A673 (cell line): ENCODE measurements around the gene CABLES1. TPM values are rescaled to one million over a fixed set of nuclear protein-coding genes. Genes with fewer than 3 reads are reported as not detected.

Experiments used
- BruUV-seq: library from RNA; stranded (reverse); fragments of 400-500 nt; replicated peaks from 2 replicates; lab custom pipeline; 2021; lab: Mats Ljungman, UMichigan
- CTCF ChIA-PET: fragments of 300-600 bp; sonication (Branson Sonifier 250); formaldehyde crosslinking; loops from one replicate; lab custom pipeline; 2022; ENCODE audit warnings: antibody characterized with exemption; lab: Charles Lee
- POLR2A ChIA-PET: fragments of 300-600 bp; sonication (Branson Sonifier 250); formaldehyde crosslinking; loops from one replicate; lab custom pipeline; 2022; ENCODE audit warnings: antibody characterized with exemption; ENCODE audit not compliant: low non-redundant PET; lab: Charles Lee
- DNase-seq: peaks from one replicate; pipeline ENCODE4 v3.0.0-alpha.2; 2015; ENCODE audit warnings: low spot score
- H3K27ac ChIP-seq: fragments of 200-600 bp; sonication (generic); 2 replicates; pipeline ENCODE4 v1.5.1; 2016; ENCODE audit warnings: mixed run types, low read depth, mild to moderate bottlenecking, mixed read lengths, antibody characterized with exemption, low read length; ENCODE audit not compliant: poor library complexity, severe bottlenecking
- H3K27me3 ChIP-seq: fragments of 200-600 bp; sonication (generic); replicated peaks from 2 replicates; pipeline ENCODE4 v1.6.1; 2017; ENCODE audit warnings: mixed run types, low read depth, mild to moderate bottlenecking, mixed read lengths, antibody characterized with exemption, low read length; ENCODE audit not compliant: insufficient read depth, poor library complexity
- H3K36me3 ChIP-seq: fragments of 200-600 bp; sonication (generic); 2 replicates; pipeline ENCODE4 v1.6.1; 2016; ENCODE audit warnings: mixed run types, mild to moderate bottlenecking, mixed read lengths, antibody characterized with exemption, low read length; ENCODE audit not compliant: insufficient read depth, poor library complexity, severe bottlenecking
- H3K4me1 ChIP-seq: fragments of 200-600 bp; sonication (generic); 2 replicates; pipeline ENCODE4 v1.6.1; 2017; ENCODE audit warnings: mixed run types, mild to moderate bottlenecking, mixed read lengths, antibody characterized with exemption, low read length; ENCODE audit not compliant: insufficient read depth, poor library complexity, severe bottlenecking
- H3K4me3 ChIP-seq: fragments of 200-600 bp; sonication (generic); 2 replicates; pipeline ENCODE4 v1.5.1; 2016; ENCODE audit warnings: low read depth, mixed run types, mild to moderate bottlenecking, mixed read lengths, low read length; ENCODE audit not compliant: poor library complexity, severe bottlenecking
- H3K9me3 ChIP-seq: fragments of 200-600 bp; sonication (generic); 2 replicates; pipeline ENCODE4 v1.6.1; 2016; ENCODE audit warnings: mixed run types, low read depth, mild to moderate bottlenecking, mixed read lengths, antibody characterized with exemption, low read length; ENCODE audit not compliant: poor library complexity, severe bottlenecking
- EZH2 ChIP-seq: fragments of 200-600 bp; sonication (generic); IDR thresholded peaks from 2 replicates; pipeline ENCODE4 v1.6.1; 2017; ENCODE audit warnings: borderline replicate concordance, low read depth, mild to moderate bottlenecking, mixed read lengths, antibody characterized with exemption, low read length; ENCODE audit not compliant: poor library complexity, severe bottlenecking
- intact Hi-C: fragments of 100-400 bp; cut with micrococcal nuclease; formaldehyde crosslinking; loops from one replicate; pipeline ENCODE4 v1.10.0; 2022; ENCODE audit not compliant: unreplicated experiment
- total RNA-seq: library from RNA; stranded (reverse); gene quantifications from 2 replicates; pipeline ENCODE4 v1.2.3, GENCODE V29; 2021
- TF ChIP-seq, protein P1 (sequence below): fragments of 300-800, 200-600 bp; sonication (generic); conservative IDR thresholded peaks from 2 replicates; pipeline ENCODE4 v1.5.1; 2017; ENCODE audit warnings: low read depth, mild to moderate bottlenecking, antibody characterized with exemption, low read length, moderate library complexity, mixed read lengths

CABLES1 gene
- total RNA-seq, 1 experiment from 2014 or later: 7.2 TPM

DNA sequence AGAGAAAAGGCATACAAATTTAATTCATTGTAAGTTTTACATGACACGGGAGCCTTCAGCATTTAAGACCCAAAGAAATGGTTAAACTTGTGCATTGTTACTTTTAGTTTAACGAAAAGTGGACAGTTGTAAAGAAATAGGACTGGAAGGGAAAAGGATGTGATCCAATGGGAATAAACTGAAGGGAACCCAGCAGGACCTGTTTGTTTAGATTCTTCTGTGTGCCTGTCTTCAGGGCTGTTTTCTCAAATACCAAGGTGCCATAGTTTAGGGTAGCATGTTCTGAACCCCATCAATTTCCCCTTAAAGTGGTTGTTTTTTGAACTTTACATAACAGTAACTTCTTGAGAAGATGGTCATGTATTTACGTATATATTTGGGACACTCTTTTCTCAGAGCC lies 30.3 kb upstream of the CABLES1 start:
- POLR2A ChIA-PET: interaction anchor here (0.7 kb wide), 1 partner anchor 655 kb away, joined by 14 read pairs; no protein-coding TSS in a partner anchor
- Histone ChIP-seq H3K27me3 (no peaks in the 10 kb centered on the region), H3K4me1 (peaks cover 32% of the 10 kb centered on the region), H3K36me3 (no peaks in the 10 kb centered on the region), H3K9me3 (no peaks in the 10 kb centered on the region), H3K4me3 (no peak overlapping the region), H3K27ac (no peak overlapping the region)
- intact Hi-C loops: no loop called here
- TF ChIP-seq, protein P1, sequence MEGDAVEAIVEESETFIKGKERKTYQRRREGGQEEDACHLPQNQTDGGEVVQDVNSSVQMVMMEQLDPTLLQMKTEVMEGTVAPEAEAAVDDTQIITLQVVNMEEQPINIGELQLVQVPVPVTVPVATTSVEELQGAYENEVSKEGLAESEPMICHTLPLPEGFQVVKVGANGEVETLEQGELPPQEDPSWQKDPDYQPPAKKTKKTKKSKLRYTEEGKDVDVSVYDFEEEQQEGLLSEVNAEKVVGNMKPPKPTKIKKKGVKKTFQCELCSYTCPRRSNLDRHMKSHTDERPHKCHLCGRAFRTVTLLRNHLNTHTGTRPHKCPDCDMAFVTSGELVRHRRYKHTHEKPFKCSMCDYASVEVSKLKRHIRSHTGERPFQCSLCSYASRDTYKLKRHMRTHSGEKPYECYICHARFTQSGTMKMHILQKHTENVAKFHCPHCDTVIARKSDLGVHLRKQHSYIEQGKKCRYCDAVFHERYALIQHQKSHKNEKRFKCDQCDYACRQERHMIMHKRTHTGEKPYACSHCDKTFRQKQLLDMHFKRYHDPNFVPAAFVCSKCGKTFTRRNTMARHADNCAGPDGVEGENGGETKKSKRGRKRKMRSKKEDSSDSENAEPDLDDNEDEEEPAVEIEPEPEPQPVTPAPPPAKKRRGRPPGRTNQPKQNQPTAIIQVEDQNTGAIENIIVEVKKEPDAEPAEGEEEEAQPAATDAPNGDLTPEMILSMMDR: no peak
- no peak for TF ChIP-seq EZH2
- no peak for DNase-seq
- BruUV-seq: no TSS peak
- CTCF ChIA-PET: no interaction called here

DNA sequence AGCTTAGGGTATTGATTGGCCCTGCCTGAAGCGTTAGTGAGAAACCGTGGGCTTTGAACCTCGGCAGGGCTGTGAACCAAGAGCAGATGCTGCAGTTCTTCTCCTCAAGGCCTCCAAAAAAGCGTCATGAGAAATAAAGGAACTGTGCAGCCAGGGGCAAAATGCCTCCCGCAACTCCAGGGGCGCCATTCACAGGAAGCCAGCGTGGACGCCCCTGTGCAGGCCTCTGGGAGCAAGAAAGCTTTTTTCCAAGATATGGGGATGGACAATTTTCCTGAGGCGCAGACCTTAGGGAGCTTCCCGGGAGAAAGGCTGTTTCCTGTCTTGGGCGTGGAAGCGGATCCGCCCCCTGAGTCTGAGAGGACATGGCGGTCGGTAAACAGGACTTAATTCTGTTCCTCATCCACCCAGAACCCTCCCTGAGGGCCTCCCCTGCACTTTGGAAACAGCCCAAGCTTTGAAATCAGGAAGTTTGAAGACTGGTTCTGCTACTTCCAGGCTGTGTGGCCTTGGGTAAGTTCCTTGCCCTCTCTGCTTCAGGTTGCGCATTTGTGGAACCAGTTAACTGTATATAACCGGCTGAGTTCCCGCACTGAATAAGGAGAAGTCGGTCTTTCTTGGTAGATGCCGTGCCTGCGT lies 29.6 kb upstream of the CABLES1 start:
- POLR2A ChIA-PET: no interaction called here
- no TSS peak for BruUV-seq

DNA sequence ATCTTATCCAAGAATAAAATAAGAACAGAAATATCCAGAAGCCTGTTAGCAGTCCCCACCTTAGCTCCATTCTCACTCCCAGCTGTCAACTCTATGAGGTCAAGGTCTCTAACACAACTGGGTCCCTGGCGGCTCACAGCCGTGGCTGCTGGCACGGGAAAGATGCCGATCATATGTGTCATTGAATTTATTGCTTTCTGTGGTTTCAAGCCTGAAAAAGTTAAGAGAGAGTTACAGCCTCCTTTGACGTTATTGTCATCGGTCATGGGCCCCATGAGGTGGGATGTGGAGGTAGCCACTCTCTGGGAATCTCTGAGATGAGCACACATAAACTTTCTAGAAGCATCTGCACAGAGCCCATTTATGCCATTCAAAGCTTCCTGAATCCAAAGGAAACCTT lies 28.7 kb upstream of the CABLES1 start:
- H3K9me3 ChIP-seq: no peaks in the 10 kb centered on the region

More for the DNA sequence above, 29.6 kb upstream of the CABLES1 start:
- Histone ChIP-seq H3K4me3 (no peak overlapping the region), H3K27ac (peak overlapping the region; percentile 63), H3K4me1 (peaks cover 32% of the 10 kb centered on the region), H3K36me3 (no peaks in the 10 kb centered on the region), H3K27me3 (no peaks in the 10 kb centered on the region), H3K9me3 (no peaks in the 10 kb centered on the region)
- CTCF ChIA-PET: interaction anchor here (0.5 kb wide), 1 partner anchor 14 kb away, joined by 4 read pairs; no protein-coding TSS in a partner anchor
- TF ChIP-seq, protein P1: no peak
- no peak for TF ChIP-seq EZH2
- no peak for DNase-seq
- intact Hi-C loops: no loop called here

More for the DNA sequence above, 28.7 kb upstream of the CABLES1 start:
- no peak for TF ChIP-seq EZH2
- TF ChIP-seq, protein P1: no peak
- intact Hi-C loops: no loop called here
- BruUV-seq: no TSS peak
- peak overlapping the region; percentile 63 for H3K27ac ChIP-seq
- POLR2A ChIA-PET: no interaction called here
- H3K4me1 ChIP-seq: peaks cover 32% of the 10 kb centered on the region
- CTCF ChIA-PET: interaction anchor here (0.5 kb wide), 1 partner anchor 14 kb away, joined by 4 read pairs; no protein-coding TSS in a partner anchor
- DNase-seq: peak; percentile 91
- H3K27me3 ChIP-seq: no peaks in the 10 kb centered on the region
- H3K36me3 ChIP-seq: no peaks in the 10 kb centered on the region
- H3K4me3 ChIP-seq: no peak overlapping the region
